ENCODE results near the gene ZYG11A. TPM values are rescaled to one million over a fixed set of nuclear protein-coding genes. Genes with fewer than 3 reads are reported as not detected.

Gene ZYG11A
- total and polyA plus RNA-seq, 2 donors (not counting 3 experiments of a cell fraction or from before 2014, with no cell fraction given): 0.40 to 2.1 TPM

DNA sequence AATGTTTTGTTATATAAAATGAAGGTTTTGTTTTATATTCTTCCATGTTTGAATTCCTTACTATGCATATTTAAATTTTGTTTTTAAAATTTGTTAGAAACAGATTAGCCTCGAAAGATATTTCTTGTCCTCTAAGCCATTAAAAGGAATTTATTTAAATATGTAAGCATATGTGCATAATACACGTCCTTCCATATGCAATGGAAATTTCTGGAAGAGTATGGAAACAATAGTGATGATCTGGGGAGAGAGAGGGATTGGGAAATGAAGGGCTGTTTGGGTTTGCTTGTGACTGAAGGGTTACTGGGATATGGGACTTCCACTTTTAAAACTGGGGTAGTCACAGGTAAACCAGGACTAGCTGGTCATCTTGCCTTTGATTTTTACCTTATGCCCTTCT lies 57.8 kb downstream of the ZYG11A start:
- Histone ChIP-seq H3K36me3 (ENCODE audit: control insufficient read depth in 2 of 2, extremely low read depth in 1 of 2, insufficient read depth in 2 of 2, low read length in 2 of 2) (no peaks in the 10 kb centered on the region), H3K9me3 (replicated peaks; ENCODE audit: control insufficient read depth, insufficient read depth, low read length) (no peaks in the 10 kb centered on the region), H3K4me1 (ENCODE audit: control insufficient read depth, extremely low read depth, insufficient read depth, low read length) (no peaks in the 10 kb centered on the region), H3K4me2 (ENCODE audit: insufficient read depth, low read length) (no peak overlapping the region), H3K79me2 (ENCODE audit: control insufficient read depth, insufficient read depth, low read length) (no peaks in the 10 kb centered on the region), H3K27ac (ENCODE audit: insufficient read depth, low read depth, low read length) (no peak overlapping the region), H3K9ac (replicated peaks; ENCODE audit: extremely low read depth, insufficient read depth, low read length) (no peak overlapping the region), H2AFZ (ENCODE audit: low read depth, low read length) (no peak overlapping the region), H3K9me1 (replicated peaks; ENCODE audit: control insufficient read depth, extremely low read depth, insufficient read depth, low read length) (no peaks in the 10 kb centered on the region), H3K4me3 (replicated peaks in 1 of 3; ENCODE audit: insufficient read depth in 1 of 3, low read depth in 1 of 3, low read length in 3 of 3) (no peak overlapping the region), H4K20me1 (replicated peaks; ENCODE audit: control insufficient read depth, extremely low read depth, insufficient read depth, low read length) (no peaks in the 10 kb centered on the region), H3K27me3 (ENCODE audit: control insufficient read depth in 2 of 2, insufficient read depth in 2 of 2, low read length in 2 of 2) (no peaks in the 10 kb centered on the region)
- intact Hi-C loops (cut with micrococcal nuclease) (no loop called here), dilution Hi-C loops (cut with MboI; ENCODE audit: extremely low pct_ligation_motif_present, low sequenced_read_pairs) (no loop called here)
- TF ChIP-seq MYC (IDR thresholded peaks at IDR 0.05; ENCODE audit: low read depth, low read length) (no peak), GATA2 (IDR thresholded peaks at IDR 0.05; ENCODE audit: insufficient read depth, insufficient read length, low read depth, low read length) (no peak), EZH2 (IDR thresholded peaks at IDR 0.05; ENCODE audit: borderline replicate concordance, low read depth, low read length, severe bottlenecking) (no peak), POLR2AphosphoS5 (IDR thresholded peaks at IDR 0.05; ENCODE audit: insufficient read depth, low read depth, low read length) (no peak), POLR2A (IDR thresholded peaks at IDR 0.05; ENCODE audit: low read depth, low read length) (no peak), JUN (IDR thresholded peaks at IDR 0.05; ENCODE audit: borderline replicate concordance, insufficient read depth, insufficient read length, low read depth) (no peak), FOS (IDR thresholded peaks at IDR 0.05; ENCODE audit: borderline replicate concordance, insufficient read depth, low read length) (no peak)
- TF ChIP-seq, protein P1, sequence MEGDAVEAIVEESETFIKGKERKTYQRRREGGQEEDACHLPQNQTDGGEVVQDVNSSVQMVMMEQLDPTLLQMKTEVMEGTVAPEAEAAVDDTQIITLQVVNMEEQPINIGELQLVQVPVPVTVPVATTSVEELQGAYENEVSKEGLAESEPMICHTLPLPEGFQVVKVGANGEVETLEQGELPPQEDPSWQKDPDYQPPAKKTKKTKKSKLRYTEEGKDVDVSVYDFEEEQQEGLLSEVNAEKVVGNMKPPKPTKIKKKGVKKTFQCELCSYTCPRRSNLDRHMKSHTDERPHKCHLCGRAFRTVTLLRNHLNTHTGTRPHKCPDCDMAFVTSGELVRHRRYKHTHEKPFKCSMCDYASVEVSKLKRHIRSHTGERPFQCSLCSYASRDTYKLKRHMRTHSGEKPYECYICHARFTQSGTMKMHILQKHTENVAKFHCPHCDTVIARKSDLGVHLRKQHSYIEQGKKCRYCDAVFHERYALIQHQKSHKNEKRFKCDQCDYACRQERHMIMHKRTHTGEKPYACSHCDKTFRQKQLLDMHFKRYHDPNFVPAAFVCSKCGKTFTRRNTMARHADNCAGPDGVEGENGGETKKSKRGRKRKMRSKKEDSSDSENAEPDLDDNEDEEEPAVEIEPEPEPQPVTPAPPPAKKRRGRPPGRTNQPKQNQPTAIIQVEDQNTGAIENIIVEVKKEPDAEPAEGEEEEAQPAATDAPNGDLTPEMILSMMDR (IDR thresholded peaks at IDR 0.05; ENCODE audit: extremely low read depth in 1 of 2, insufficient read depth in 1 of 2, low read depth in 1 of 2, low read length in 2 of 2): no peak
- TF ChIP-seq, protein P2, sequence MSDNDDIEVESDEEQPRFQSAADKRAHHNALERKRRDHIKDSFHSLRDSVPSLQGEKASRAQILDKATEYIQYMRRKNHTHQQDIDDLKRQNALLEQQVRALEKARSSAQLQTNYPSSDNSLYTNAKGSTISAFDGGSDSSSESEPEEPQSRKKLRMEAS (IDR thresholded peaks at IDR 0.05; ENCODE audit: insufficient read depth, insufficient read length): no peak
- ChIA-PET POLR2A (no interaction called here), CTCF (interaction anchor here (1.2 kb wide), 1 partner anchor 282 kb away, joined by 3 read pairs; no protein-coding TSS in a partner anchor)
- no peak for FAIRE-seq
- BruUV-seq (replicated peaks): no TSS peak
- no peak for DNase-seq (ENCODE audit: low read depth, low spot score)

Data from endothelial cell of umbilical vein (primary cell).